Mesangial cell (primary cell): ENCODE data around the gene PRRC1. TPM values are rescaled to one million over a fixed set of nuclear protein-coding genes. Genes with fewer than 3 reads are reported as not detected.

Experiments used
- total RNA-seq: library from RNA; depleted of rRNA; stranded (reverse); fragments of >200 nt; gene quantifications from 2 replicates; pipeline ENCODE4 v1.2.3, GENCODE V29; 2015

Gene PRRC1
- 35.4 and 40.9 TPM in 2 replicates for total RNA-seq

DNA sequence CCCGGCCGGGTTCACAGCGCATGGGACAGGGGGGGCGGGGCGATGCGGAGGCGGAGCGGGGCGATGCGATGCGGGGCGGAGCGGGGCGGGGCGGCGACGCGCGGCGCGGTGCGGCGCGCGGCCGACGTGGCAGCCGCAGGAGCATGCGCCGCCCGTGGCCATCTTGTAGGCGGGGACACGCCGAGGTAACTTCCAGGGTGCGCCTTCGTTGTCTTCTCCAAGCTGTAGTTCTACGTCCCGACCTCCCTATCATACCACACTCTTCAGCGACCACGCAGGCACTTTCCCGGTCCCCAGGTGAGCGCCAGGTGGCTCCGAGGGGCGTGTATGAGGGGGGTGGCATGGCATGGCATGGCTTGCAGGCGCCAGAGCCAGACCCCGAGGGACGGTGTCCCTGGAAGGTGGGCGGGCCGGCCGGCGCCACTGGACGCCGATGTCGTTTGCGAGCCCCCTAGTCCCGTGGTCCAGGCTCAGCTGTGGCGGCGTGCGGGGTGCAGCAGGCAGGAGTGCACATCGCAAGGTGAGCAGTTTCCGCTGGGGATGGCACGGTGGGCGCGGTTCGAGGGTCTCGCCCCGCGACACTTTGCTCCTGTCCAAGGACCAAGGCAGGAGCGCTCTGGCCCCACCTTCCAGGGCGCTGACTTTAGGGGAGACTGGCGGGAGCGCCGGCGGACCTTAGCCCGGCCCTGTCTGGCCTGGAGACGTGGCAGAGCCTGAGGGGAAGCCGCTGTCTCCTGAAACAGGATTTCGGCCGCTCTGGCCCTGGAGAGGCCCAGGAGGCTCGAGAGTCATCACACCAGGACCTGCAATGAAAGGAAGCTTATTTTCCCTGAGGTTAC lies at the start of gene PRRC1:
Gene PRRC1, plus strand, starts transcription at position 161 of the 839 bp plus-strand sequence. CDS start 5,840 bp downstream, outside the sequence.

Other genes starting within 250 kb of the PRRC1 start
- gene MEGF10, start 226.8 kb upstream of the PRRC1 start, total RNA-seq, result 1.1 and 6.8 TPM in 2 replicates
- gene CTXN3, start 131.4 kb downstream of the PRRC1 start, total RNA-seq, result not detected in 2 replicates
- gene CCDC192, start 185.8 kb downstream of the PRRC1 start, total RNA-seq, result not detected in 2 replicates